ENCODE results near the gene STX1B.

DNA sequence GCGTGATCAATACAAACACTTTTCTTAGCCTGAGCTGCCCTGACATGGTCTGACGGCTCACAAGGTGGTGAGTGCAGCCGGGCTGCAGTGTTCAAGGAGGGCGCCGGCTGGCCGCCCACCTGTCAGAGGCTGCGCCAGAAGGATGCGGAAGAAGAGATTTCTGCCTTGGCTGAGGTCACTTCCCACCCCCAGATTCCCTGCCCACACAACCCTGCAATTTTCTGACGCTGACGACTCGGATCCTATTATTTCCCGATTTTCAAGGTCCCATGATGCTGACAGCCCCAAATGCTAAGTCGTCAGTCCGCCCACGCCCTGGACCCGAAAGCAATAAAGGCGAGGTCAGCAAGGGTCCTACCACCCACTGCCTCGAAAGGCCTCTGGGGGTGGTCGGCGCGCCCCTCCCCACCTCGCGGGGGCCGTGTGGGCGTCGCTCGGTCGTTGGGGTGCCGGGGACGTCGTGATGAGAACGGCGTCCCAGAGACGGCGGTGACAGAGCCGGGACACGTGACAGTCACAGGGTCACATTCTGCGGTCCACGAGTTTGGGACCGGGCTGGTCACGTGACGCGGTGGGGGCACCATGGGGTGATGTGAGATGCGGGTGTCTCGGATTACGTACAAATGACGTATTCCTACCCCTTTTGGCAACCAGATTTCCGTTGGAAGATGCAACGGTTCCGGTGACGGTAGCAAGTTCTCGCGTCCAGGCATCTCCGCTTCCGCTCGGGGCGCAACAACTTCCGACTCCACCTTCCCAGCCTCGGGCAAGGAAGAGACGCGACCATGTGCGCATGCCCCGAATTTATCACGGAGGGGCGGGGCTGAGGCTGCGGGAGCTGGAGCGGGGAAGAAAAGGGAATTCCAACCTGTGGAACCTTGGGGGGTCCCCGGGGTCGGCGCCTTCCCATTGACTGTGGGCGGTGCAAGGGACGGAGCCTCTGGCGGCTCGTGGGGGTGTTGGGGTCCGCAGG, 22.6 kb upstream of the STX1B start, which contains the start of gene STX4:
- TF ChIP-seq, protein P1, sequence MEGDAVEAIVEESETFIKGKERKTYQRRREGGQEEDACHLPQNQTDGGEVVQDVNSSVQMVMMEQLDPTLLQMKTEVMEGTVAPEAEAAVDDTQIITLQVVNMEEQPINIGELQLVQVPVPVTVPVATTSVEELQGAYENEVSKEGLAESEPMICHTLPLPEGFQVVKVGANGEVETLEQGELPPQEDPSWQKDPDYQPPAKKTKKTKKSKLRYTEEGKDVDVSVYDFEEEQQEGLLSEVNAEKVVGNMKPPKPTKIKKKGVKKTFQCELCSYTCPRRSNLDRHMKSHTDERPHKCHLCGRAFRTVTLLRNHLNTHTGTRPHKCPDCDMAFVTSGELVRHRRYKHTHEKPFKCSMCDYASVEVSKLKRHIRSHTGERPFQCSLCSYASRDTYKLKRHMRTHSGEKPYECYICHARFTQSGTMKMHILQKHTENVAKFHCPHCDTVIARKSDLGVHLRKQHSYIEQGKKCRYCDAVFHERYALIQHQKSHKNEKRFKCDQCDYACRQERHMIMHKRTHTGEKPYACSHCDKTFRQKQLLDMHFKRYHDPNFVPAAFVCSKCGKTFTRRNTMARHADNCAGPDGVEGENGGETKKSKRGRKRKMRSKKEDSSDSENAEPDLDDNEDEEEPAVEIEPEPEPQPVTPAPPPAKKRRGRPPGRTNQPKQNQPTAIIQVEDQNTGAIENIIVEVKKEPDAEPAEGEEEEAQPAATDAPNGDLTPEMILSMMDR (IDR thresholded peaks at IDR 0.05): peak in 1 of 3 experiments; percentile 3
- no peak for TF ChIP-seq POLR2A (IDR thresholded peaks at IDR 0.05; ENCODE audit: low read depth)

Data from esophagus muscularis mucosa (tissue), 3 donors.